IMR-90 (cell line): ENCODE results near the gene PBRM1. TPM values are rescaled to one million over a fixed set of nuclear protein-coding genes. Genes with fewer than 3 reads are reported as not detected.
A peak's percentile ranks its signal among the peaks of the same experiment; 100 is the strongest.

Experiments
- ATAC-seq: fragments of 200-7000 bp; cut with Tn5 transposase; 2 replicates; pipeline ENCODE4 v1.9.1; 2020; ENCODE audit warnings: low read depth, mild to moderate bottlenecking, moderate library complexity
- BruUV-seq: library from RNA; stranded (reverse); fragments of 400-500 nt; replicated peaks from 2 replicates; lab custom pipeline; 2021; lab: Mats Ljungman, UMichigan
- CTCF ChIA-PET: fragments of 300-600 bp; formaldehyde crosslinking; extraction: SDS; loops from one replicate; lab custom pipeline; 2021; ENCODE audit warnings: antibody characterized with exemption; lab: Yijun Ruan, JAX
- POLR2A ChIA-PET: fragments of 300-600 bp; sonication (Branson Sonifier 250); formaldehyde crosslinking; loops from one replicate; lab custom pipeline; 2022; ENCODE audit warnings: antibody characterized with exemption; ENCODE audit not compliant: unreplicated experiment; lab: Charles Lee
- DNase-seq: peaks from one replicate; pipeline ENCODE4 v3.0.0; 2013
- H2AFZ ChIP-seq: replicated peaks from 2 replicates; pipeline ENCODE3; 2013; ENCODE audit warnings: low read length, mild to moderate bottlenecking; ENCODE audit not compliant: poor library complexity
- H2AK5ac ChIP-seq: 2 replicates; pipeline ENCODE4 v1.6.1; 2013; ENCODE audit warnings: low read depth, low read length, inconsistent platforms
- H2AK9ac ChIP-seq: replicated peaks from 2 replicates; pipeline ENCODE3; 2013; ENCODE audit warnings: mild to moderate bottlenecking, low read depth, low read length, moderate library complexity; ENCODE audit not compliant: poor library complexity
- H2BK120ac ChIP-seq: 2 replicates; pipeline ENCODE4 v1.6.1; 2013; ENCODE audit warnings: low read depth, low read length, inconsistent platforms
- H2BK15ac ChIP-seq: 3 replicates; pipeline ENCODE4 v1.6.1; 2013; ENCODE audit warnings: low read depth, low read length, inconsistent platforms
- H2BK20ac ChIP-seq: 2 replicates; pipeline ENCODE4 v1.6.1; 2013; ENCODE audit warnings: low read depth, mild to moderate bottlenecking, inconsistent platforms, low read length, moderate library complexity
- H2BK5ac ChIP-seq: 2 replicates; pipeline ENCODE4 v1.6.1; 2013; ENCODE audit warnings: mild to moderate bottlenecking, low read depth, low read length, inconsistent platforms; ENCODE audit not compliant: poor library complexity, severe bottlenecking
- H3K14ac ChIP-seq: replicated peaks from 2 replicates; pipeline ENCODE4 v1.6.1; 2013; ENCODE audit warnings: low read depth, low read length, inconsistent platforms
- H3K18ac ChIP-seq: 2 replicates; pipeline ENCODE4 v1.6.1; 2013; ENCODE audit warnings: low read depth, low read length, control low read depth
- H3K23ac ChIP-seq: 2 replicates; pipeline ENCODE4 v1.6.1; 2013; ENCODE audit warnings: low read depth, low read length, inconsistent platforms
- H3K27ac ChIP-seq: 2 replicates; pipeline ENCODE4 v1.5.1; 2013; ENCODE audit warnings: mild to moderate bottlenecking, control low read depth, low read length; ENCODE audit not compliant: insufficient read depth
- H3K27me3 ChIP-seq: 2 replicates; pipeline ENCODE4 v1.6.1; 2013; ENCODE audit warnings: low read length; ENCODE audit not compliant: control insufficient read depth, insufficient read depth
- H3K36me3 ChIP-seq: 2 replicates; pipeline ENCODE4 v1.6.1; 2013; ENCODE audit warnings: low read length, mixed read lengths; ENCODE audit not compliant: control insufficient read depth, insufficient read depth
- H3K4ac ChIP-seq: 2 replicates; pipeline ENCODE4 v1.6.1; 2013; ENCODE audit warnings: low read depth, low read length, inconsistent platforms
- H3K4me1 ChIP-seq: 2 replicates; pipeline ENCODE4 v1.6.1; 2013; ENCODE audit warnings: low read length, mixed read lengths; ENCODE audit not compliant: control insufficient read depth, insufficient read depth
- H3K4me2 ChIP-seq: 2 replicates; pipeline ENCODE4 v1.6.1; 2013; ENCODE audit warnings: low read depth, mild to moderate bottlenecking, control low read depth, low read length, moderate library complexity
- H3K4me3 ChIP-seq: 2 replicates; pipeline ENCODE4 v1.5.1; 2013; ENCODE audit warnings: low read depth, mild to moderate bottlenecking, control low read depth, low read length, moderate library complexity; ENCODE audit not compliant: insufficient read depth
- H3K56ac ChIP-seq: 2 replicates; pipeline ENCODE4 v1.6.1; 2013; ENCODE audit warnings: low read length, inconsistent platforms; ENCODE audit not compliant: insufficient read depth; ENCODE audit errors: extremely low read depth
- H3K79me1 ChIP-seq, 2 experiments: 2 replicates each; pipeline ENCODE4 v1.6.1; 2013; ENCODE audit warnings: low read length in 2 of 2, inconsistent platforms in 1 of 2, low read depth in 1 of 2
- H3K9ac ChIP-seq: 2 replicates; pipeline ENCODE4 v1.6.1; 2013; ENCODE audit warnings: low read depth, low read length, control low read depth
- H3K9me1 ChIP-seq: 2 replicates; pipeline ENCODE4 v1.6.1; 2013; ENCODE audit warnings: low read length, inconsistent platforms; ENCODE audit not compliant: insufficient read depth
- H3K9me3 ChIP-seq: 2 replicates; pipeline ENCODE4 v1.6.1; 2013; ENCODE audit warnings: low read length; ENCODE audit not compliant: control insufficient read depth, insufficient read depth
- H4K20me1 ChIP-seq: 2 replicates; pipeline ENCODE4 v1.6.1; 2013; ENCODE audit warnings: low read length, inconsistent platforms; ENCODE audit not compliant: insufficient read depth
- H4K5ac ChIP-seq: 2 replicates; pipeline ENCODE4 v1.6.1; 2013; ENCODE audit warnings: mild to moderate bottlenecking, low read depth, low read length, control low read depth
- H4K8ac ChIP-seq, 2 experiments: 2 replicates each; pipeline ENCODE4 v1.6.1; 2013; ENCODE audit warnings: low read depth in 2 of 2, low read length in 2 of 2, control low read depth in 1 of 2, inconsistent platforms in 1 of 2
- H4K91ac ChIP-seq: 2 replicates; pipeline ENCODE4 v1.6.1; 2013; ENCODE audit warnings: low read depth, low read length, inconsistent platforms; ENCODE audit not compliant: insufficient read depth
- BHLHE40 ChIP-seq: fragments of 150-350 bp; IDR thresholded peaks from 2 replicates; pipeline ENCODE4 v1.6.1; 2016; ENCODE audit warnings: mild to moderate bottlenecking, low read depth, low read length
- CEBPB ChIP-seq: IDR thresholded peaks from 2 replicates; pipeline ENCODE4 v1.6.1; 2012; ENCODE audit warnings: low read depth, low read length, improper control_type of control experiment
- CTCF ChIP-seq: conservative IDR thresholded peaks from 2 replicates; pipeline ENCODE4 v1.5.1; 2012; ENCODE audit warnings: mild to moderate bottlenecking, low read depth, low read length, improper control_type of control experiment
- ELK1 ChIP-seq: fragments of 150-350 bp; IDR thresholded peaks from 2 replicates; pipeline ENCODE4 v1.6.1; 2016; ENCODE audit warnings: low read depth, mild to moderate bottlenecking, low read length, moderate library complexity, borderline replicate concordance
- MAFK ChIP-seq: IDR thresholded peaks from 2 replicates; pipeline ENCODE4 v1.6.1; 2012; ENCODE audit warnings: low read depth, low read length, improper control_type of control experiment
- MXI1 ChIP-seq: IDR thresholded peaks from 2 replicates; pipeline ENCODE4 v1.6.1; 2012; ENCODE audit warnings: low read depth, mild to moderate bottlenecking, low read length, moderate library complexity, borderline replicate concordance
- RAD21 ChIP-seq: IDR thresholded peaks from 2 replicates; pipeline ENCODE4 v1.6.1; 2012; ENCODE audit warnings: low read length, improper control_type of control experiment
- WGBS, 2 experiments: methylation state at CpG; one replicate each; pipeline versions ENCODE4 v1.1.5 to v1.1.7; 2013; ENCODE audit warnings: missing lambda C conversion rate in 2 of 2; ENCODE audit not compliant: insufficient read length in 1 of 2; ENCODE audit errors: extremely low coverage in 2 of 2; 5-methylcytosine and 5-hydroxymethylcytosine counted together
- dilution Hi-C: fragments of 300-500 bp; cut with HindIII; formaldehyde crosslinking; loops from one replicate; pipeline ENCODE4 v1.14.3; 2018; ENCODE audit warnings: low sequenced_read_pairs; ENCODE audit not compliant: unreplicated experiment
- in situ Hi-C: fragments of 300-500 bp; cut with MboI; formaldehyde crosslinking; loops from 3 replicates; pipeline ENCODE4 v1.14.3; 2019; ENCODE audit warnings: low sequenced_read_pairs, inconsistent platforms, mixed read lengths
- intact Hi-C: fragments of 100-400 bp; cut with micrococcal nuclease; formaldehyde crosslinking; loops from 2 replicates; pipeline ENCODE4 v1.10.0; 2022
- polyA plus RNA-seq, 3 experiments: library from polyadenylated mRNA; depleted of rRNA; stranded (reverse); fragments of >200 nt; gene quantifications; 2 replicates each; pipeline ENCODE4 v1.2.3, GENCODE V29; 2012; ENCODE audit warnings: low replicate concordance in 1 of 3
- total RNA-seq: library from RNA; depleted of rRNA; stranded (reverse); fragments of >200 nt; gene quantifications from 2 replicates; pipeline ENCODE4 v1.2.3, GENCODE V29; 2012

PBRM1 gene
- total and polyA plus RNA-seq, 2 of the 4 experiments (the other 2 are of a cell fraction), result 16.5 to 72.6 TPM

GRCh38 chr3:52650439-52650838, 35.3 kb downstream of the PBRM1 start:
- CTCF ChIA-PET, result interaction anchor here (1.1 kb wide), 1 partner anchor 22 kb away, joined by 3 read pairs; no protein-coding TSS in a partner anchor
- Histone ChIP-seq H3K18ac (peak overlapping the region; percentile 64; the same call in 1 of the 2 replicates), H4K91ac (no peak overlapping the region), H2BK15ac (no peak overlapping the region), H3K9me3 (no peaks in the 10 kb centered on the region), H2AK5ac (no peak overlapping the region), H3K14ac (no peak overlapping the region; the same call in 1 of the 2 replicates), H4K5ac (no peak overlapping the region; the same call in 1 of the 2 replicates), H3K56ac (no peak overlapping the region), H3K4ac (no peak overlapping the region), H4K8ac (peak overlapping the region in 1 of 2 experiments; percentile 8; a peak in 1 of 4 replicates), H3K4me2 (peak overlapping the region; percentile 26; the same call in 1 of the 2 replicates), H3K9ac (no peak overlapping the region), H3K4me3 (no peak overlapping the region), H3K4me1 (peaks cover 8% of the 10 kb centered on the region; the same call in 1 of the 2 replicates), H3K36me3 (peaks cover 40% of the 10 kb centered on the region), H2AFZ (no peak overlapping the region), H3K27ac (no peak overlapping the region), H3K23ac (peak overlapping the region; percentile 38; the same call in 1 of the 2 replicates), H2BK5ac (peak overlapping the region; percentile 77), H3K27me3 (no peaks in the 10 kb centered on the region), H3K79me1 (peaks cover 3 to 33% of the 10 kb centered on the region in 2 experiments), H3K9me1 (peaks cover 7% of the 10 kb centered on the region), H2BK120ac (no peak overlapping the region; the same call in 1 of the 2 replicates), H4K20me1 (no peaks in the 10 kb centered on the region), H2BK20ac (peak overlapping the region; percentile 24; the same call in 1 of the 2 replicates), H2AK9ac (no peak overlapping the region)
- no peak for TF ChIP-seq RAD21
- TF ChIP-seq MAFK, result no peak
- no peak for TF ChIP-seq MXI1
- TF ChIP-seq CTCF, result no peak
- no peak for TF ChIP-seq BHLHE40
- TF ChIP-seq ELK1, result no peak
- no peak for TF ChIP-seq CEBPB
- peak; percentile 51 for ATAC-seq
- DNase-seq, result peak; percentile 31
- in situ Hi-C loops, result no loop called here
- intact Hi-C loops, result no loop called here
- no TSS peak for BruUV-seq
- dilution Hi-C loops, result no loop called here
- POLR2A ChIA-PET, result no interaction called here
- WGBS, 2 experiments, result no CpG with 5 or more reads among the region's 1 CpG
